Metanephros (tissue), 1 donor: Measurements from ENCODE around the gene NLRX1. TPM values are rescaled to one million over a fixed set of nuclear protein-coding genes. Genes with fewer than 3 reads are reported as not detected.

ENCODE experiments used
- total RNA-seq: library from RNA; depleted of rRNA; stranded (reverse); fragments of >200 nt; gene quantifications from one replicate; pipeline ENCODE4 v1.2.3, GENCODE V29; 2014

Gene NLRX1
- 23.4 TPM for total RNA-seq

DNA sequence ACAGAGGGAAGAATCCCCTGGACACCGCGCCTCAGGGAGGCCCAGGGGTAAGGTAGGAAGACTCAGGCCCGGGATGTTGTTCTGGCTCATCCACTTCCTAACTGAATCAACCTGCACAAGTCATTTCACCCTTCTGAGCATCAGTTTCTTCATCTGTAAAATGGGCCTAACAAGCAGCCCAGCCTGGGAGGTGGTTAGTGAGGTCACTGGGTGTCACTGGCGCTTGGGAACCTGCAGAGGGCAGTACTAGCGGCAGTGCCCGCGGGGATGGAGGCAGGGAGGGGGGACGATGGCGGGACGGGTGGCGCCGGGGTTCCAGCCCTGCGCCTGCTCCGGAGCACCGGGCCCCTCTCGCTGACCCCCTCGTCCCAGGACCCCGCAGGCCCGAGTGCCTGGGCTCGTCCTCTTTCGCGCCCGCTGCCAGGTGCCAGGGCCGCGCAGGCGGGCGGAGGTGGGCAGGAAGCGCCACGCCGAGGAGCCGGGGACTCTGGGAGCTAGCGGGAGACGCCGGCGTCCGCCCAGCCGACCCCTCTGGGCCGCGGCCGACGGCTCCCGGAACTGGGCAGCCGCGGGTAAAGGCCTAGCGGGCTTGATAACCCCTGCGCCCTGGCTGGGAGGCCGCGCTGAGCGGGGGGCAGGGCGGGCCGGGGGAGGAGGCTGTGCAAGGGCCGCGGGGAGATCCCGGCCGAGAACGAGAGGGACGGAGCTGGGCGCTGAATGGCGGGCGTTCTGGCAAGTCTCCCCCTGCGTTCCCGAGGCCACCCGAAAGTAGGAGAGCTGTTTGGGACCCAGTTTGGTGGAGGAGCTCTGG lies at the start of gene NLRX1:
Gene NLRX1 (plus strand): TSS at position 255 of the 811 bp plus-strand sequence. CDS start 2,679 bp downstream, outside the sequence.

DNA sequence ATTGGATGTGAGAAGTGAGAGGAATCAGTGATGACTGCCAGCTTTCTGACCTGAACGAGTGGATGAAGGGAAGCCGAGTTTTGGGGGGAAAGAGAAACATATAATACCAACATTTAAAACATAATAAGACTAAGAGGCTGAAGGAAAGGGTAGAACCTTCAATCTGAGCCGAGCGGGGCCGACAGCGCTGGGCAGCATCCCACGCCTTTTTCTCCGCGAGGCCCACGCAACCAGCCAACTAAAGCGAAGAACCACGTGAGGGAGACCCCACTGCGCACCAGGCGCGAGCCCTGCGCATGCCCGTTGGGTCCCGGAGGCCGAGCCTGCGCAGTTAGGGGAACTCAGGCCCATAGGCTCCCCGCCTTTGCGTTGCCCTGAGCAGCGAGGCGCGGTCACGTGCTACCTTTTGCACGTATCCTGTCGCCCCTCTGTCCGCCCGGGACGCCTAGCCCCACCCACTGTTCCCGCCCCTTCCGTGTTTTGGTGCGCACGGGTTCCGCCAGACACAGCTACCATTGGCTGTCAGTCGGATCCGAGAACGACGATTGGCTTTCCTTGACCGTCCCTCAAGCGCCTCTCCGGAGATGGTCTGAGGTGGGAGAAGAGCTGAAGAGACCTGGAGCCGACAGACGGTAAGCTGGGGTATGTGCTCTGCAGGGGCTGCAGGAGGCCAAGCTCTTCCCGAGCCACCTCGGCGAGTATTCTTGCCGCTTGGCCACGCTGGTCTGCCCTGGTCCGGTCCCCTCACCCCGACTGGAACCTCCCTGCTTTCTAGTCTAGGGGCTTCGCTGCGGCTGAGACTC lies 47.3 kb upstream of the NLRX1 start, which contains the start of gene HINFP:
Gene HINFP (plus strand): TSS at position 573 of the 803 bp plus-strand sequence. CDS start 5,365 bp downstream, outside the sequence.

GRCh38 chr11:119149018-119149785 lies 19.3 kb upstream of the NLRX1 start, which contains the start of gene ABCG4:
ABCG4 (plus strand) TSS chr11:119149052; CDS start chr11:119149966, 914 bp downstream.

DNA sequence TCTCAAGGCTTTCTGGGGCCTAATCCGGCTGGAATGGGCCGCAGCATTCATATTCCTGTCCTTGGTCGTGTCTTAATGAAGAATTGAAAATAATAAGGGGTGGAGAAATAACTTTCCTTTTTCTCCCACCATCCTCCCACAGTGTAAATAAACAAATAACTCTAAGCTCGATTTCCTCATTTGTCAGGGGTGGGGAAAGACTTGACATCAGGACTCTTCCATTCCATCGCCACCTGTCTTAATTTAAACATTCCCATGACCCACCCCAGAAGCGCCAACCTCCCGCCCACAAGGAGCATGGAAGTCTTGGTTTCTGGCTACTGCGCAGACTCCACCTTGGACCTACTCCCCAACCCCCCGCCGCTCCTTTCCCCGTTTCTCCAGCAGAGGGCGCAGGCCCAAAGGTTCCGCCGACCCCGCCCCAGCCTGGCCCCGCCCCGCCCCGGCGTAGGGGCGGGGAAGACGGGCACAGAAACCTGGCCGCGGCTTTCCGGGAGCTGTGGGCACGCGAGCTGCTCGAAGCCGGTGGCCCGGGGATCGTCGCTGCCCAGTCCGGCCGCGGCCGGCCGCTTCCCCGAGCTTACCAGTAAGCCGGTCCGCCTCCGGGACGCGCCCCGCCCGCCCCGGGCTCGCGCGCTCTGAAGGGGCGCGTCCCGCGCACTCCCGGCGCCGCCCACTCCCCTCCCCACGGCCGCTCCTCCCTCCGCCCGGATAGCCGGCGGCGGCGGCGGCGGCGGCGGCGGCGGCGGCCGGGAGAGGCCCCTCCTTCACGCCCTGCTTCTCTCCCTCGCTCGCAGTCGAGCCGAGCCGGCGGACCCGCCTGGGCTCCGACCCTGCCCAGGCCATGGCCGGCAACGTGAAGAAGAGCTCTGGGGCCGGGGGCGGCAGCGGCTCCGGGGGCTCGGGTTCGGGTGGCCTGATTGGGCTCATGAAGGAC lies 37.3 kb downstream of the NLRX1 start, which contains the start of gene CBL:
Gene CBL (plus strand): TSS at position 766 of the 937 bp plus-strand sequence. CDS start 79 bp downstream, at position 845.

Other genes with a start within 250 kb of the NLRX1 start
- gene BCL9L, start 242.8 kb upstream of the NLRX1 start, total RNA-seq = 31.4 TPM
- gene UPK2, start 212.4 kb upstream of the NLRX1 start, total RNA-seq = 7.9 TPM
- gene FOXR1, start 197.0 kb upstream of the NLRX1 start, total RNA-seq = not detected
- gene CENATAC, start 170.6 kb upstream of the NLRX1 start, total RNA-seq = 30.3 TPM
- 541 TPM for gene RPS25, start 150.4 kb upstream of the NLRX1 start, total RNA-seq
- 58.5 TPM for gene TRAPPC4, start 150.0 kb upstream of the NLRX1 start, total RNA-seq
- 35.3 TPM for gene SLC37A4, start 137.8 kb upstream of the NLRX1 start, total RNA-seq
- 64.1 TPM for gene HYOU1, start 111.5 kb upstream of the NLRX1 start, total RNA-seq
- gene VPS11, start 100.9 kb upstream of the NLRX1 start, total RNA-seq = 40.3 TPM
- 19.7 TPM for gene HMBS, start 83.8 kb upstream of the NLRX1 start, total RNA-seq
- gene DPAGT1, start 66.9 kb upstream of the NLRX1 start, total RNA-seq = 20.0 TPM
- 6.9 TPM for gene C2CD2L, start 61.4 kb upstream of the NLRX1 start, total RNA-seq
- gene HINFP, start 47.1 kb upstream of the NLRX1 start, total RNA-seq = 26.6 TPM
- gene ABCG4, start 19.7 kb upstream of the NLRX1 start, total RNA-seq = 0.76 TPM
- 12.4 TPM for gene NHERF4, start 16.8 kb downstream of the NLRX1 start, total RNA-seq
- gene CBL, start 37.6 kb downstream of the NLRX1 start, total RNA-seq = 15.9 TPM
- 117 TPM for gene MCAM, start 148.4 kb downstream of the NLRX1 start, total RNA-seq
- gene RNF26, start 165.8 kb downstream of the NLRX1 start, total RNA-seq = 13.8 TPM
- 39.0 TPM for gene C1QTNF5, start 172.2 kb downstream of the NLRX1 start, total RNA-seq
- gene MFRP, start 178.0 kb downstream of the NLRX1 start, total RNA-seq = 0.06 TPM
- 14.3 TPM for gene USP2, start 213.0 kb downstream of the NLRX1 start, total RNA-seq